A673 (cell line): ENCODE measurements around the gene CAPN10.

Experiments
- CTCF ChIP-seq: fragments of 300-800, 200-600 bp; sonication (generic); conservative IDR thresholded peaks from 2 replicates; pipeline ENCODE4 v1.5.1; 2017; ENCODE audit warnings: low read depth, mild to moderate bottlenecking, antibody characterized with exemption, low read length, moderate library complexity, mixed read lengths
- EZH2 ChIP-seq: fragments of 200-600 bp; sonication (generic); IDR thresholded peaks from 2 replicates; pipeline ENCODE4 v1.6.1; 2017; ENCODE audit warnings: borderline replicate concordance, low read depth, mild to moderate bottlenecking, mixed read lengths, antibody characterized with exemption, low read length; ENCODE audit not compliant: poor library complexity, severe bottlenecking

- no peak for TF ChIP-seq CTCF
- no peak for TF ChIP-seq EZH2
Observed at GRCh38 chr2:240635998-240636547, 49.5 kb downstream of the CAPN10 start.
